NK-92 (cell line): ENCODE measurements around the gene CMSS1.

Experiments
- DNase-seq: peaks from one replicate; lab custom pipeline; 2025; ENCODE audit not compliant: unreplicated experiment; lab: John Stamatoyannopoulos, UW

Gene CMSS1

GRCh38 chr3:99978221-99978620 lies 160.6 kb downstream of the CMSS1 start:
- DNase-seq: no peak

- DNase-seq: no peak
Measured at GRCh38 chr3:99980606-99981005, 162.9 kb downstream of the CMSS1 start.

- no peak for DNase-seq
Measured at GRCh38 chr3:99981138-99981537, 163.5 kb downstream of the CMSS1 start.

- no peak for DNase-seq
Measured at GRCh38 chr3:99982650-99983049, 165.0 kb downstream of the CMSS1 start.

- DNase-seq: no peak
Measured at GRCh38 chr3:99984139-99984538, 166.5 kb downstream of the CMSS1 start.

GRCh38 chr3:99984668-99985067 lies 167.0 kb downstream of the CMSS1 start:
- no peak for DNase-seq

GRCh38 chr3:99990179-99990578 lies 172.5 kb downstream of the CMSS1 start:
- DNase-seq: no peak

- no peak for DNase-seq
Measured at GRCh38 chr3:99997293-99997692, 179.6 kb downstream of the CMSS1 start.

- DNase-seq: no peak
Measured at GRCh38 chr3:99999536-99999935, 181.9 kb downstream of the CMSS1 start.

GRCh38 chr3:100001083-100001482 lies 183.4 kb downstream of the CMSS1 start:
- DNase-seq: no peak

- DNase-seq: no peak
Measured at GRCh38 chr3:100001526-100002270, 184.0 kb downstream of the CMSS1 start.

GRCh38 chr3:100002599-100003350 lies 185.1 kb downstream of the CMSS1 start:
- DNase-seq: no peak

GRCh38 chr3:100003609-100004503 lies 186.2 kb downstream of the CMSS1 start:
- DNase-seq: no peak

GRCh38 chr3:100004931-100005330 lies 187.3 kb downstream of the CMSS1 start:
- DNase-seq: no peak

- DNase-seq: no peak
Measured at GRCh38 chr3:100005665-100006393, 188.2 kb downstream of the CMSS1 start.

GRCh38 chr3:100006570-100007271 lies 189.1 kb downstream of the CMSS1 start:
- DNase-seq: no peak

GRCh38 chr3:100007313-100007712 lies 189.7 kb downstream of the CMSS1 start:
- no peak for DNase-seq

- DNase-seq: no peak
Measured at GRCh38 chr3:100008081-100008698, 190.5 kb downstream of the CMSS1 start.

GRCh38 chr3:100009276-100010086 lies 191.8 kb downstream of the CMSS1 start:
- no peak for DNase-seq
